ENCODE results near the gene SLC26A1. TPM values are rescaled to one million over a fixed set of nuclear protein-coding genes. Genes with fewer than 3 reads are reported as not detected.

The SLC26A1 gene
- total RNA-seq, 1 experiment from 2014 or later: 0.03 TPM

DNA sequence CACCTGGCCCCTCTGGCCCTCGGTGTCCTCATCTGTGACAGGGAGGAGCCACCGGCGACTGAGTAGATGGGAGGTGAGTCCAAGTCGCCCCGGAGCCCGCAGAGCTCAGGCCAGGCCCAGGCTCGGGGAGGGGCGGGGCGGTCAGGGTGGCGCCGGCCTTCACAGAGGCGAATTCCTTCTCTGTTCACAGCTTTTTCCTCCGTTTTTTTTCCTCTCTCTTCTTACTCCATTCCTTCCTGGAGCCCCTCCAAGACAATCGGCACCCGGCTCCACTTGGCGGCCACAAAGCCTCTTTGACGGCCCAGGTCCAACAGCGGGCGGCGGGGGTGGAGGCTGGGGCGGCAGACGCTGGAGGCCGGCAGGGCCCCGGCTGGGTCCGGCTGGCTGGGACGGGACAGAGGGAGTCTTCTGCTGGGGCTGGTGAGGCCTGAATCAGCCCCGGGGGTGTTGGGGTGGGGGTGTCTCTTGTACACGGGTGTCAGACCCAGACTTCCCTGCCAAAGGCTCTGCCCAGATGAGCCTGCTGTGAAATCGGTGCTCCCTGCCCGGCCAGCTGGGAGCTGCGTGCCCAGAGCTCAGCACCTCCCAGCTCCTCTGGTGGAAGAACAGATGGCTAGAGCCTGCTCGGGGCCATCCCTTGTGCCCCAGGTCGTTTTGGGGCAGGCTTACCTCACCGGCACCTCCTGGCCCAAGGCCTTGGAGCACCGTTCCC lies 40.8 kb upstream of the SLC26A1 start:
- DNase-seq: no peak

DNA sequence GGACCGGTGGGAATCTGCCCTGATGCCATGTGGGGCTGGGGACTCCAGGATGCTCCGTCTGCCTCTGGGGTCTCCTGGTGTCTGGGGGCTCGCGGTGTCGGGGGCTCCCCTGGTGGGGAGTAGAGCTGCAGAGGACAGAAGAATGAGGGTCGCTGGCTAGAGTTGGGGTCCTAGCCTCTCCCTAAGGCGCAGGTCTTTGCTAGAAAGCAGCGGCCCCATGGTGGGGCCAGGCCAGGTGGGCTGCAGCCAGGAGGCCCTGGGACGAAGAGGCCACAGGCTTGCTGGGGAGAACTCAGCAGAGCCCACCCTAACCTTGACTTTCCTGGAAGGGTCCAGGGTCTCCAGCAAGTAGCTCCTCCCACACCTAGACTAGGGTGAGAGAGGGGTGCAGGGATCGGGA lies 39.7 kb upstream of the SLC26A1 start:
- Histone ChIP-seq H3K27me3 (ENCODE audit: control insufficient read depth, insufficient read depth, low read length) (no peaks in the 10 kb centered on the region), H3K4me3 (ENCODE audit: insufficient read depth, low read depth, low read length) (no peak overlapping the region), H3K36me3 (replicated peaks; ENCODE audit: control insufficient read depth, insufficient read depth, low read length) (no peaks in the 10 kb centered on the region)
- no peak for DNase-seq

More for the DNA sequence above, 40.8 kb upstream of the SLC26A1 start:
- Histone ChIP-seq H3K4me3 (ENCODE audit: insufficient read depth, low read depth, low read length) (no peak overlapping the region), H3K27me3 (ENCODE audit: control insufficient read depth, insufficient read depth, low read length) (no peaks in the 10 kb centered on the region), H3K36me3 (replicated peaks; ENCODE audit: control insufficient read depth, insufficient read depth, low read length) (no peaks in the 10 kb centered on the region)

DNA sequence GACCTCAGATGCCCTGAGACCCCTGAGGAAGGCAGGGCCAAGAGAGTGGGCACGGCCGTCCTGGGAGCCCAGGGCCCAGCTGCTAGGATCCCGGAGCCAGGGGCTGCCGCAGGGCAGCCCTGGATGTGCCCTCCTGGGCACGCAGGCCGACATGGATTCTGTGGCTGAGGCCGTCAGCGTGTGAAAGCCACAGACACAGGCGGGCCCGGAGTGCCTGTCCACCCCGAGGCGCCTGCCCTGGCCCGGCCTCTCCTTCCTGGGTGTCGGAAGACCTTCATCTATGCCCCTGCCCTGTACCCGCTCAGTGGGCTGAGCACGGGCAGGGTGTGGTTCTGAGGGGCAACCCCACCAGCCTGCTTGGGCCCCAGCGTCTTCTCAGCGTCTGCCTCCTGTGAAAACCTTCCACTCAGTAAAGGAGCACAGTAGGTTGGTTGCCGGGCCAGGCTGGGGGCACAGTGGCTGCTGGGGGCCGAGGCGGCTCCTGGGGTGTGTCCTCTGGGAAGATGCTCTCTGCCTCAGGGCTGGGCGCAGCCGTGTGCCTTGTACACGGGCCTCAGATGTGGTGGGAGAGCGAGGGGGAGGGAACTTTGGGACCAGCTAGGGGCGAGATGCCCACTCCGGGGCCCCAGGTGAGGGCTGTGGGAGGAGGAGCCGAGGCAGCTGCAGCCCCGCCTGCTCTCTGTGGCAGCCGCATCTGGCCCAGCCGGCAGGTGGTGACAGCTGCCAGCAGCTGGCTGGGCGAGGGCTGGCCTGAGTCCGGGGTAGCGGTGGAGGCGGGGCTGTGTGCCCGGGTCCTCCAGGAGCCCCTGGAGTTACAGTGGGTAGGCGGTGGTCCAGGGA lies 39.0 kb upstream of the SLC26A1 start:
- Histone ChIP-seq H3K36me3 (replicated peaks; ENCODE audit: control insufficient read depth, insufficient read depth, low read length) (no peaks in the 10 kb centered on the region), H3K4me3 (ENCODE audit: insufficient read depth, low read depth, low read length) (no peak overlapping the region), H3K27me3 (ENCODE audit: control insufficient read depth, insufficient read depth, low read length) (no peaks in the 10 kb centered on the region)
- DNase-seq: peak; percentile 94

GRCh38 chr4:1031346-1031745 lies 38.1 kb upstream of the SLC26A1 start:
- H3K36me3 ChIP-seq (replicated peaks; ENCODE audit: control insufficient read depth, insufficient read depth, low read length): no peaks in the 10 kb centered on the region
- no peak for DNase-seq
- no peaks in the 10 kb centered on the region for H3K27me3 ChIP-seq (ENCODE audit: control insufficient read depth, insufficient read depth, low read length)
- H3K4me3 ChIP-seq (ENCODE audit: insufficient read depth, low read depth, low read length): no peak overlapping the region

- no peak overlapping the region for H3K4me3 ChIP-seq (ENCODE audit: insufficient read depth, low read depth, low read length)
- no peak for DNase-seq
- peaks cover 5% of the 10 kb centered on the region for H3K36me3 ChIP-seq (replicated peaks; ENCODE audit: control insufficient read depth, insufficient read depth, low read length)
- H3K27me3 ChIP-seq (ENCODE audit: control insufficient read depth, insufficient read depth, low read length): no peaks in the 10 kb centered on the region
Observed at GRCh38 chr4:1030559-1030958, 37.4 kb upstream of the SLC26A1 start.

GRCh38 chr4:1030031-1030430 lies 36.8 kb upstream of the SLC26A1 start:
- peak; percentile 94 for DNase-seq

DNA sequence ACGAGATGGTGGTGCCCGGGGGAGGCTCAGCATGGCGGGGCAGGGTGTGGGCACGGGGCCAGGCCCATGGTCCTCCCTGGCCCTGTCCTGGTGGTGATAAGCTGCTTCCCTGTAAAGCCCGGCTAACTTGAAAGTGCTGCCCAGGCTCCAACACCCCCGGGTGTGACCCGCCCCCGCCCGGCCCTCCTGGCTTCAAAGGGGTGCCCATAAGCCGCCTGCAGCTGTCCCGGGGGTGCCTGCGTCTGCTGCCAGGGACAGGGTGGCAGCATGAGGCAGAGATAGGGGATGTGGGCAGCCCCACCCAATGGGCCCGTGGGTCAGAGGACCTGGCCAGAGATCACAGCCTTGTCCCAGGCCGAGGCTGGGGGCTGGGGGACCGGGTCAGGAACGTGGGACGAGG lies 36.3 kb upstream of the SLC26A1 start:
- no peak for DNase-seq
- H3K4me3 ChIP-seq (ENCODE audit: insufficient read depth, low read depth, low read length): no peak overlapping the region
- no peaks in the 10 kb centered on the region for H3K27me3 ChIP-seq (ENCODE audit: control insufficient read depth, insufficient read depth, low read length)
- peaks cover 8% of the 10 kb centered on the region for H3K36me3 ChIP-seq (replicated peaks; ENCODE audit: control insufficient read depth, insufficient read depth, low read length)

More at GRCh38 chr4:1030031-1030430, 36.8 kb upstream of the SLC26A1 start:
- Histone ChIP-seq H3K4me3 (ENCODE audit: insufficient read depth, low read depth, low read length) (no peak overlapping the region), H3K27me3 (ENCODE audit: control insufficient read depth, insufficient read depth, low read length) (no peaks in the 10 kb centered on the region), H3K36me3 (replicated peaks; ENCODE audit: control insufficient read depth, insufficient read depth, low read length) (peaks cover 8% of the 10 kb centered on the region)

DNA sequence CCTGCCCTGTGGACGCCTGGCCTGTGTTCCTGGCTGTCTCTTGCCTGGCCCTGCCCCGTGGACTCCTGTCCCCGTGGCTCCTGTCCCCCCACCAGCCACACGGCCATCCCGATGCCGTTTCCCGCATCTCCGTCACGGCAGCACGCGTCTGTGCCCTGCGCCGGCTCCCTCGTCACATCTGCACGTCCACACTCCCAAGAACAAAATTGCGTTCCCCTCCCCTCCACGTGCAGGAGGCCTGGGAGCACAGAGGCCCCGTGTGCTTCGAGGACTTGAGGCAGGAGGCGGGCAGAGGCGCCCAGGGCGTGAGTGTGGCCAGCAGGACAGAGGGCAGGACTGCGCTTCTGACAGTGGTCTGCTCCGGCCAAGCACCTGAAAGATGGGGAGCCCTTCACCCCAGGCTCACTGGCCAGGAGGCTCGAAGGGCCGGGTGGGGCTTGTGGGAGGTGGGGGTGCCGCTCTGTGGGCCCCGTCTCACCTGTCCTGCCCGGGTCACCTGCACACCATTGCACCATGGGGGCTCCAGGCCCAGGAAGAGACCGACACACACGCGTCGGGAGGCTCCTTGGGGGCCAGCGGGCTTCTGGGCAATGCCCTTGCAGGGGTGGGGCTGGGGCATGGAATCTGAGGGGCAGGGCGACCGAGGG lies 35.5 kb upstream of the SLC26A1 start:
- Histone ChIP-seq H3K4me3 (ENCODE audit: insufficient read depth, low read depth, low read length) (no peak overlapping the region), H3K36me3 (replicated peaks; ENCODE audit: control insufficient read depth, insufficient read depth, low read length) (peaks cover 8% of the 10 kb centered on the region)
- no peak for DNase-seq

DNA sequence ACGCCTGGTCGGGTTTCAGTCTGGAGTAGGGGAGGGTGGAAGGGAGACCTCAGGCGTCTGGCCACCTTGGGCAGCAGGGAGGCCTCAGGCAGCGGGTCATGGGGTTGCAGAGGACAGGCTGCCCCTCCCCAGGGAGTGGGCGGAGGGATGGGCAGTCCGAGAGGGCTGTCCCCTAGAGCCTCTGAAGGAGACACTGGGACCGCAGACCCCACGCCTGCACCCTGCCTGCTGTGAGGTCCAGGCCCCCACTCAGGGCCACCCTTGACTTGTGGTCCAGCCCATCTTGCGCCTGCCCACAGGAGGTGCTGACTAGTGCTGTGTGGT lies 34.7 kb upstream of the SLC26A1 start:
- H3K36me3 ChIP-seq (replicated peaks; ENCODE audit: control insufficient read depth, insufficient read depth, low read length): peaks cover 8% of the 10 kb centered on the region
- no peak for DNase-seq
- no peak overlapping the region for H3K4me3 ChIP-seq (ENCODE audit: insufficient read depth, low read depth, low read length)
- no peaks in the 10 kb centered on the region for H3K27me3 ChIP-seq (ENCODE audit: control insufficient read depth, insufficient read depth, low read length)

More for the DNA sequence above, 35.5 kb upstream of the SLC26A1 start:
- no peaks in the 10 kb centered on the region for H3K27me3 ChIP-seq (ENCODE audit: control insufficient read depth, insufficient read depth, low read length)

GRCh38 chr4:1027219-1027914 lies 34.2 kb upstream of the SLC26A1 start:
- peaks cover 8% of the 10 kb centered on the region for H3K36me3 ChIP-seq (replicated peaks; ENCODE audit: control insufficient read depth, insufficient read depth, low read length)
- no peak overlapping the region for H3K4me3 ChIP-seq (ENCODE audit: insufficient read depth, low read depth, low read length)
- DNase-seq: no peak
- H3K27me3 ChIP-seq (ENCODE audit: control insufficient read depth, insufficient read depth, low read length): no peaks in the 10 kb centered on the region

- DNase-seq: no peak
- Histone ChIP-seq H3K36me3 (replicated peaks; ENCODE audit: control insufficient read depth, insufficient read depth, low read length) (peaks cover 8% of the 10 kb centered on the region), H3K27me3 (ENCODE audit: control insufficient read depth, insufficient read depth, low read length) (no peaks in the 10 kb centered on the region), H3K4me3 (ENCODE audit: insufficient read depth, low read depth, low read length) (no peak overlapping the region)
Observed at GRCh38 chr4:1026115-1026514, 32.9 kb upstream of the SLC26A1 start.

DNA sequence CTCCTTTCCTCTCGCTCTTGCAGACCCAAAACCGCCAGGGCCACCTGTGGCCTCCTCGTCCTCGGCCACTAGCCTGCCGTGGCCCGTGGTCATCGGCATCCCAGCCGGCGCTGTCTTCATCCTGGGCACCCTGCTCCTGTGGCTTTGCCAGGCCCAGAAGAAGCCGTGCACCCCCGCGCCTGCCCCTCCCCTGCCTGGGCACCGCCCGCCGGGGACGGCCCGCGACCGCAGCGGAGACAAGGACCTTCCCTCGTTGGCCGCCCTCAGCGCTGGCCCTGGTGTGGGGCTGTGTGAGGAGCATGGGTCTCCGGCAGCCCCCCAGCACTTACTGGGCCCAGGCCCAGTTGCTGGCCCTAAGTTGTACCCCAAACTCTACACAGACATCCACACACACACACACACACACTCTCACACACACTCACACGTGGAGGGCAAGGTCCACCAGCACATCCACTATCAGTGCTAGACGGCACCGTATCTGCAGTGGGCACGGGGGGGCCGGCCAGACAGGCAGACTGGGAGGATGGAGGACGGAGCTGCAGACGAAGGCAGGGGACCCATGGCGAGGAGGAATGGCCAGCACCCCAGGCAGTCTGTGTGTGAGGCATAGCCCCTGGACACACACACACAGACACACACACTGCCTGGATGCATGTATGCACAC lies 31.8 kb upstream of the SLC26A1 start:
- Histone ChIP-seq H3K27me3 (ENCODE audit: control insufficient read depth, insufficient read depth, low read length) (no peaks in the 10 kb centered on the region), H3K4me3 (ENCODE audit: insufficient read depth, low read depth, low read length) (no peak overlapping the region), H3K36me3 (replicated peaks; ENCODE audit: control insufficient read depth, insufficient read depth, low read length) (peaks cover 8% of the 10 kb centered on the region)
- DNase-seq: no peak

DNA sequence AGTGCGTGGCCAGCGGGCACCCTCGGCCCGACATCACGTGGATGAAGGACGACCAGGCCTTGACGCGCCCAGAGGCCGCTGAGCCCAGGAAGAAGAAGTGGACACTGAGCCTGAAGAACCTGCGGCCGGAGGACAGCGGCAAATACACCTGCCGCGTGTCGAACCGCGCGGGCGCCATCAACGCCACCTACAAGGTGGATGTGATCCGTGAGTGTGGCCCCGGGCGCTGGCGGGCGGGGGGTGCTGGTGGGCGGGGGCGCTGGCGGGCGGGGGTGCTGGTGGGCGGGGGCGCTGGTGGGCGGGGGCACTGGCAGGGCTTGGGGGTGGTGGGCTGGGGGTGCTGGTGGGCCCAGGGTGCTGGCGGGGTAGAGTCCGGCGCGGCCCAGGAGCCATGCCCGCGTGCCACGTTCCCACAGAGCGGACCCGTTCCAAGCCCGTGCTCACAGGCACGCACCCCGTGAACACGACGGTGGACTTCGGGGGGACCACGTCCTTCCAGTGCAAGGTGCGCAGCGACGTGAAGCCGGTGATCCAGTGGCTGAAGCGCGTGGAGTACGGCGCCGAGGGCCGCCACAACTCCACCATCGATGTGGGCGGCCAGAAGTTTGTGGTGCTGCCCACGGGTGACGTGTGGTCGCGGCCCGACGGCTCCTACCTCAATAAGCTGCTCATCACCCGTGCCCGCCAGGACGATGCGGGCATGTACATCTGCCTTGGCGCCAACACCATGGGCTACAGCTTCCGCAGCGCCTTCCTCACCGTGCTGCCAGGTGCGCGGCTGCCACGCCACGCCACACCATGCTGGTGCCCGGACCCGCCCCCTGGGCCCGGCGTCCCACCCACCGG lies 30.9 kb upstream of the SLC26A1 start:
- Histone ChIP-seq H3K4me3 (ENCODE audit: insufficient read depth, low read depth, low read length) (no peak overlapping the region), H3K27me3 (ENCODE audit: control insufficient read depth, insufficient read depth, low read length) (no peaks in the 10 kb centered on the region), H3K36me3 (replicated peaks; ENCODE audit: control insufficient read depth, insufficient read depth, low read length) (peaks cover 8% of the 10 kb centered on the region)
- DNase-seq: peak; percentile 63
